ENCODE measurements around the gene LRRC37A3.

DNA sequence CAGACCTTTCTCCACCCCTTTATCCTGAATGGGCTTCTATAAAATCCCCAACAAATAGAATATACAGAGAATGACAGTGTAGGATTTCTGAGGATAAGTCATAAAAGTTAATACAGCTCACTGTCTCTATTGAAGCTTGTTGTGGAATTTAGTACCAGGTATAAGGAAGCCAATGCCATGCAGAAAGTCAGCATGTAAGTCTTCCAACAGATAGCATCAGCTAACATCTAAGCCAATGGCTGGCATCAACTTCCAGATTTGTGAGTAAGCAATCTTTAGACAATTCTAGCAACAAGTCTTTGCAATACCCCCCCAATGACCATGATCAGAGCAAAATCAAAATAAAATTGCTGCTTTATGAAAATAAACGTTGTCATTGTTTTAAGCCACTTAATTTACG, 22.5 kb upstream of the LRRC37A3 start:
- TF ChIP-seq, protein P1, sequence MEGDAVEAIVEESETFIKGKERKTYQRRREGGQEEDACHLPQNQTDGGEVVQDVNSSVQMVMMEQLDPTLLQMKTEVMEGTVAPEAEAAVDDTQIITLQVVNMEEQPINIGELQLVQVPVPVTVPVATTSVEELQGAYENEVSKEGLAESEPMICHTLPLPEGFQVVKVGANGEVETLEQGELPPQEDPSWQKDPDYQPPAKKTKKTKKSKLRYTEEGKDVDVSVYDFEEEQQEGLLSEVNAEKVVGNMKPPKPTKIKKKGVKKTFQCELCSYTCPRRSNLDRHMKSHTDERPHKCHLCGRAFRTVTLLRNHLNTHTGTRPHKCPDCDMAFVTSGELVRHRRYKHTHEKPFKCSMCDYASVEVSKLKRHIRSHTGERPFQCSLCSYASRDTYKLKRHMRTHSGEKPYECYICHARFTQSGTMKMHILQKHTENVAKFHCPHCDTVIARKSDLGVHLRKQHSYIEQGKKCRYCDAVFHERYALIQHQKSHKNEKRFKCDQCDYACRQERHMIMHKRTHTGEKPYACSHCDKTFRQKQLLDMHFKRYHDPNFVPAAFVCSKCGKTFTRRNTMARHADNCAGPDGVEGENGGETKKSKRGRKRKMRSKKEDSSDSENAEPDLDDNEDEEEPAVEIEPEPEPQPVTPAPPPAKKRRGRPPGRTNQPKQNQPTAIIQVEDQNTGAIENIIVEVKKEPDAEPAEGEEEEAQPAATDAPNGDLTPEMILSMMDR (IDR thresholded peaks at IDR 0.05; ENCODE audit: insufficient read depth, low read depth, low read length): no peak
- no peak for TF ChIP-seq EZH2 (IDR thresholded peaks at IDR 0.05; ENCODE audit: insufficient read depth, low read length)

All from astrocyte (in vitro differentiated cells and primary cell).